NK-92 (cell line): ENCODE data around the gene TMEM51.

Experiments
- DNase-seq: peaks from one replicate; lab custom pipeline; 2025; ENCODE audit not compliant: unreplicated experiment; lab: John Stamatoyannopoulos, UW

Gene TMEM51, protein sequence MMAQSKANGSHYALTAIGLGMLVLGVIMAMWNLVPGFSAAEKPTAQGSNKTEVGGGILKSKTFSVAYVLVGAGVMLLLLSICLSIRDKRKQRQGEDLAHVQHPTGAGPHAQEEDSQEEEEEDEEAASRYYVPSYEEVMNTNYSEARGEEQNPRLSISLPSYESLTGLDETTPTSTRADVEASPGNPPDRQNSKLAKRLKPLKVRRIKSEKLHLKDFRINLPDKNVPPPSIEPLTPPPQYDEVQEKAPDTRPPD

DNA sequence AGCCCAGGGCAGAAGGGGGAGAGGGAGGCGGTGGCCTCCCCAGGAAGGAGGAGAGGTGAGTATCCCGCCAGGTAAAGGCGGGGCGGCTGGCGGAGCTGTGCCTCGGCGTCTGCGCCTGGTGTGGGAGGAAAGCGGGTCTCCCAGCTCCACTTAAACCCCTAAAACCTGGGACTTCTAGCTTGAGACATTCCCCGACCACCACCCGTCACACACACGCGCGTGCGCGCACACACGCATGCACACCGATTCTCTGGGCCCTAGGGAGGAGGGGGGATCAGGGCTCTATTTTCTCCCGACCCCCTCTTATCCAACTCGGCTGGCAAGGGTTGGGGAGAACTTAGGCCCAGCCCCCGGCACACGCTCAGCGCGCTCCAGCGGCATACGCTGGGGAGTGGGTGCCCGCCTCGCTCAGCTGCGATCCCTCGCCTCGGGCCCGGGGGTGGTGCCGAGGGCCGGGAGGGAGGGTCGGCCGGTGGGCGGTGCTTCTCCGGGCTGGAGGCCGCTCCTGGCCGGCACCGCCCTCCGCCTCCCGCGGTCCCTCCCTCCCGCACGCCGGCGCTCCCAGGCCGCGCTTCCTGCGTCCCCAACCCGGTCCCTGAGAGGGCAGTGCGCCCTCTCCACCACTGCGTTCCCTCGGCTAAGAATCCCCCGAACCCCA lies at the start of gene TMEM51:
TSS of gene TMEM51 (plus strand) at position 564 of the 658 bp plus-strand sequence. CDS start 61,341 bp downstream, outside the sequence.
- no peak for DNase-seq

DNA sequence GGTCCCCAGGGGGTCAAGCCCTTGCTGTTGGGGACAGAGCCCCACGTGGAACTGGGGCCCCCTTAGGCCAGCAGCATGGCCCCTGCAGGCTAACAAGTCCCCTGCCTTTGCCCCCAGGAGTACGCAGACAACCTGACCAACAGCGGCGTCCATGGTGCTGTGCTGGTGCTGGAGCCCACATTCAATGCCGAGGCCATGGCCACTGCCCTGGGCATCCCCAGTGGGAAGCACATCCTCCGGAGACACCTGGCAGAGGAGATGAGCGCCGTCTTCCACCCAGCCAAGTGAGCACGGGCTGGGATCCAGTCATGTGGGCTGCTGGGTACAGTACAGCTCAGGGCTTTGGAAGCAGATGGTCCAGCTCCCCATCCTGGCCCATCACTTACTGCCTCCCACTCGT lies 49.6 kb upstream of the TMEM51 start:
- DNase-seq: no peak

DNA sequence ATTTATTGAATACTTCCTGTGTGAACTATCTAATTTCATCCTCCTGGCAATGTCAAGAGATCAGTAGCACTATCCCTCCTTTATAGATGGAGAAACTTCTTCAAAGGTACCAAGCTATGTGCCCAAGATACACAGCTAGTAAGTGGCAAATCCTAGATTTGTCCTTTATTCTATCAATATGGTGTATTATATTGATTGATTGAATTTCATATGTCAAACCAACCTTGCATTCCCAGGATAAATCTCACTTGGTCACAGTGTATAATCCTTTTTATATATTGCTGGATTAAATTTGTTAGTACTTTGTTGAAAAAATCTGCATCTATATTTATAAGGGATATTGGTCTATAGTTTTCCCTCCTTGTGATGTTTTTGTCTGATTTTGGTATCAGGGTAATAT lies 48.8 kb upstream of the TMEM51 start:
- no peak for DNase-seq

DNA sequence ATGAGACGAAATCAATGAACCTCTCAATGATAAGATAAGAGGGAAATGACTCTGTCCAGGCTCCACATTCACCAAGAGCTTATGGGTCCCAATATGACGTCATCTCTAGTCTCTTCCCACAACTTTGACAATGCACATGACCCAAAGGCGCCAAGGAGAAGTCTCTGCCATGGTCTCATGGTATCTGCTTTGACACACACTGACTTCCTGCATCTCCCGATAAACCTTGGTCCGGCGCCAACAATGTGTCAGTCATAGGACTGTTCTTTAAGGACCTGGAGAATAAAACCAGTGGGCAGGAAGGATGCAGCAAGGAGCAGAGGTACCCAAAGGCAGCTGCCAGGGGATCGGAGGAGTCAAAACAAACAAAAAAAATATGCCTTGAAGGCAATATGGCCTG lies 46.9 kb upstream of the TMEM51 start:
- no peak for DNase-seq

DNA sequence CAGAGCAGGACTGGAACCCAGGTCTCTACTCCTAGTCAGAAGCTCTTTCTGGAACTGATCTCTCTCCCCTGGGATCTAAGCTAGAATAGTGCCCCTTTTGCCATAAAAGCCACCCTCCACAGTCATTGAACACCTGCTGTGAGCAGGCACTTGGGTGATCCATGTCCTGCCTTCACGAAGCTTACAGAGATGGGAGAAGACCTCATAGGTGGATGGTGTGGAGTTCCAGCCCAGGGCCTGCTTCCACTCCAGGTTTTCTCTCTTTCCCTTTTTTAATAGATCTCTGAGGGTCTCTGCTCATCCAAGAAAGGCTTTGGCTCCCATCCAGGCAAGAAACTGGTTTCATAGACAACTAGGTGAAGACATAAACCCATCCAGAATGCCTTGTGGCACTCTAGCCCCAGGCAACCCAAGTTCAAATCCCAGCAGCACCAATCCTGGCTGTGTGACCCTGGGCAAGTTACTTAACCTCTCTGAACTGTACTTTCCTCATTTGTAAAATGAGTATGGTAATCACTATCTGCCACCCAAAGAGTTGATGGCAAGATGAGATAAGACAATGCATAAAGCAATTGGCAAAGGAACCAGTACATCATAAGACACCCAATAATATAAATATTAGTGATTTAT lies 46.4 kb upstream of the TMEM51 start:
- DNase-seq: no peak

DNA sequence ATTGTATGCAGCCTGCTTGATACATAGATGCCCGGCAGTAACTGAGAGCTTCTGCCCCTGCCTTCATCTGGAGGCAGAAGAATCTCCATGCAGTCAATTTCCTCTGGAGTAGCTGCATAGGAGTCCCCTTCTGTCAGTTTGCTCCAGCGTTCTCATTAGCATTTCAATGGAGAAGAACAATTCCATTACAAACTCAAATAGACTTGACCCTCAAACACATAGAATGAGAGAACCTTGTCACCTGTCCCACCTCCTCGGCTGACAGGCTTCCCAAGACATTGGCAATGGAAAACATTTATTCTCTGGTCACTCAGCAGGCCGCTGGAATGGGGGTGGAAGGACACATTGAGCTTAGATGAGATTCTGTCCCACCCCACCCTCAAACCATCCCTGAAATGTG lies 45.6 kb upstream of the TMEM51 start:
- no peak for DNase-seq

DNA sequence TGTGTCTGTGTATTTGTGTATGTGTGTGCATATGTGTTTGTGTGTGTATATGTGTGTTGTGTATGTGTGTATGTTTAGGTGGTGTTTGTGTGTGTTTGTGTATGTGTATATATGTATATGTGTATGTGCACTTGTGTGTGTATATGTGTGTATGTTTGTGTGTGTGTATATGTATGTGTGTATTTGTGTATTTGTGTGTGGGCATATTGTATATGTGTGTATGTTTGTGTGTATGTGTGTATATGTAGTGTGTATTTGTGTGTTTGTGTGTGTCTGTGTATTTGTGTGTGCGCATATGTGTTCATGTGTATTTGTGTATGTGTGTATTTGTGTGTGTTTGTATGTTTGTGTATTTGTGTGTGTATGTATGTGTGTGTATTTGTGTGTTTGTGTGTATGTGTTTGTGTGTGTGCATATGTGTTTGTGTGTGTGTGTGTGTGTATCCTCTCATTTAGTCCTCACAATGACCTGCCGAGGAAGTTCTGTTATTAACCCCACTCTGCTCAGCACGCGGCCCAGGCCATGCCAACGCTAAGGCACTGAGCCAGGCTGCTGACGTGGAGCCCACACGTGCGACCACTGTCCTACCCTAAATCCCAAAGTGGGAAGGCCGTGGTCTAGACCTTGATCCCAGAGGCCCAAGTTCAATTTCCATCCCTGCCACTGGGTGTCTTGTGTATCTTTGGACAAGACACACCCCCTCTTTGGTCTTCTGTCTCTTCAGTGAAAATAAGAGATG lies 43.2 kb upstream of the TMEM51 start:
- no peak for DNase-seq

DNA sequence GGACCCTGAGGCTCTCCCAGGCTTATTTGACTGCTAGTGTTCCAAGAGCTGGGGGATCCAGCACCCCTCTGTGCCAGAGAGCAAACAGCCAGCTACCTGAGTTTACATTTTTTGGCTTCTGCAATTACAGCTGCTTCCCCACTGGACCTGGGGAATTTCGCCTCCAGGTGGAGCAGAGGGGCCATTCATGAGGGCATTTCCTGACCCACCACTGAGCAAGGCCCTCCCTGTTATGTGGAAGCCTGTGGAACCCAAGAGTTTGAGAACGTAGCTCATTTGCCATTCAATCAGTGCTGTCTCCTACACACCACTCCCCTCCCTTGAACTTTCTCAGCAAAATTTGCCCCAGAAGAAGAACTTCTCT lies 42.7 kb upstream of the TMEM51 start:
- no peak for DNase-seq

DNA sequence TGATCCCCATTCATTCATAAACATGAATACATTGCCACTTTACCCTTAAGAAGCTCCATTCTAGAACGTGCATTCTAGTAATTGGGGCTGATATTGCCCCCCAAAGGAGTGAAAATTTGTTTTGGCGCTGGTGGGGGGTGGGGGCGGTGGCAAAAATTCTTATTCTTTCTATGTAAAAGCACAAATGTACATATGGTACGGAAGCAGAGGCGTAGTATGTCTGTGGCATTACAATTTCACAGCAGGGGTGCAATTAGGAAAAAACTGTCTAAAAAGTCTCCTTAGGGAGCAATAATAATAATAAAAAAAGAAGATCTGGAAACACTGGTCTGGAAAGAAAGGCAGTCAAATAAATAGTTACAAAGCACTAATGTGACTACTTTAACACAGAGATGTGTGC lies 40.4 kb upstream of the TMEM51 start:
- no peak for DNase-seq

DNA sequence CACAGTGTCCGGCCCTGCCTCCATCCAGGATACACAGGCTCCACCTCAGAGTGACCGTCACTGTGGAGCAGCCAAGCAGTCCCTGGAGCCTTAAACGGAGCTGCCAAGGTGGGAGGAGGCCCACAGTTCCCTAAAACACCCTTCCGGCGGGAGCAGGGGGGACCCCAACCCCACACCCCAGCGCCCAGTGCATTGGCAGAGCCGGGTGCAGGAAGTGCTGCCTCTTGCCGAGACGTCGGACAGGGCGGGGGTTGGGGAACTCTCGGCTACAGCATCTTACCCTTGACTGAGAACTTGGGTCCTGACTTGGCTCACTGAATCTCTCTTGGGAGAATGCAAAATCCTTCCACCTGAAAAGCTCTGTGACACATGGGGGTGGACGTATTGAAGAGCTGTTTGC lies 38.7 kb upstream of the TMEM51 start:
- DNase-seq: no peak

DNA sequence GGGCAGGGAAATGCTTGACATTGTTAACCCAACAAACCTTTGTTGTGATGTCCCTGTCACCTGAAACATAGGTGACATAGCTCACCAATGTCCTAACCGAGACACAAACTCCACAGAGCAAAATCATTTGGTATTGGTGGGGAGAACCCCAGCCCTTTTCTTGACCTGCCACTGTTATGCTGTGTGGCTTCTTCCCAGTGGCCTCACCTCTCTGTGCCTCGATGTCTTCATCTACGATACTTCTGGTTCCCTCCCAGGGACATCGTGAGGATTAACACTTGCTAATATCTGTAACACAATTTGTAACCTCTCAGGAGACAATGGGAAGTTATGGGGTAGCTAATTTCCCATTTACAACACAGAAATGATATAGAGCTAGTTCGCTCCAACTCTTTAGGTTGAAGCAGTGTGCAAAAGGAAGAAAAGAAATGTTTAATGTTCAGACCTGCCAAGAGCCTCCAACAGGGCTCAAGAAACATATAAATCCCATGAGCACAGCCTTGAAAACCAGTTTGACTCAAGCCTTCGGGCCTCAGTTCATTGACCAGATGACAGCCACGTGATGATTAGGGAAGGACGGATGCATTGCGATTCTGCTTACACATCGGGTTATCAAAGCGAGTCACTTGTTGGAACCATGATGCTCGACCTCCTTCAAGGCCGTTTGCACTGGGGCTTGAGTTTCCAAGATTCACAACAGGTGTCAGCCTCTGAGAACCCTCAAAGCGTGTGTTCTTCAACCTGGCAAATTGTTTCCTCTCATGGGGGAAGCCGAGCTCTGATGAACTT lies 37.8 kb upstream of the TMEM51 start:
- no peak for DNase-seq

DNA sequence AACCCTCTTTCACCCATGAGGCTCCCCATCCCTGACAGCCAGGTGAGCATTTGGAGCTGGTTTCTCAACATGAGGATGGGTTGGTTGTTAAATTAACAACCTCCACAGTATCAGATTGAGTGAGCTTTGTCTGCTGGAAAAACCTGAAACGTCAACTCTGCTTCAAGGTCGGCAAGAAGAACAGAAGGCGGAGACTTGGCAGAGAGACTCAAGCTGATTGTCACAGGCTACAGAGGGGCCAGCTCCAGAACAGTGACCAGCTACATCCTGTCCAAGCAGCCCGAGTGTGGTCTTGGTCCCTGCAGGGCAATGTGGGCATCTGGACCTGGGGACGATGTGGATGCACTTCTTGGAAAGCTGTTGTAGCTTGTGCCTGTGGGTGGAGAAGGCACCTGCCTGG lies 36.6 kb upstream of the TMEM51 start:
- DNase-seq: no peak

DNA sequence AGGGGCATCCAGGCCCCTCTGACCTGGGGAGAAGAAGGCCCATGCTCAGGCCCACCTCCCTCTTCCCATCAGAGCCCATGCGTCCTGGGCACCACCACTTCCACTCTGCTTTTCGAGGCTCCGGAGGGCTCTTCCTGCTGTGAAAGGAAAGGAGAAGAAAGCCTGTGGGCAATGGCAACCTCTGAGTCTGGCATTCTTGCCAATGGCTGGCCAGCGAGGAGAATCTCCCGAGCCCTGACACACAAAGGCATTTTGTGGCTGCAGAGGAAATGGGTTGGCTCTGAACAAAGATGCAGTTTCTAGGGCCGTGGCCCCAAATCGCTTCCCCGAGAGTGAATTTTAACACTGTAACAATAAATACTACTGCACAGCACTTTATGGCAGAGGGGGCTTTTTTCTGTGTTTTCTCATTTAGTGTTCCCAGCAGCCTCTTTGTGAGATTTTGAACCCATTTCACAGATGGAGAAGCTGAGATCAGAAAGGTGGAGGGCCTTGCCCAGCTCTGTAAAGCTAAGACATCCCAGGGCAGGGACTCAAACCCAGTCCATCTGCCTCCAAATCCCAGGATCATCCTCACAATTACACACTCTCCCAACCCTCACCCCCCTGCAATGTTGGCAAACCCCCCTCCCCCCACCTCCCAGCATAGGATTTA lies 35.7 kb upstream of the TMEM51 start:
- no peak for DNase-seq

DNA sequence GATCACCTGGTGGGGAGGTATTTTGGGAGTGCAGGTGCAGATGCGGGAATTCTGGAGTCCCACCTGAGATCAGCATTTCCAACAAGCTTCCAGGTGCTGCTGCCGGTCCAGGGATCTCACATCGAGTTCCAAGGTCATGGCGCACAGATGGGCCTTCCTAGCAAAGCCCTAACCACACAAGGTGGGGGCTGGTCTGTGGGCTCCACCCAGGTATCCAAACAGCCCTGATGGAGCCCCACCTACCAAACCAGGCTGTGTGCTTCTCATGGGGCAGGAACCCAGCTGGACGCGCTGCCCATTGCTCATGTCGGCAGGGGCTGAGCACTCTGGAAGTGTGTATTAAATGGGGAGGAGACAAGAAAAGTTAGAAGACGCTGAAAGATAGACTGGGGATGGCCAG lies 35.0 kb upstream of the TMEM51 start:
- DNase-seq: no peak

DNA sequence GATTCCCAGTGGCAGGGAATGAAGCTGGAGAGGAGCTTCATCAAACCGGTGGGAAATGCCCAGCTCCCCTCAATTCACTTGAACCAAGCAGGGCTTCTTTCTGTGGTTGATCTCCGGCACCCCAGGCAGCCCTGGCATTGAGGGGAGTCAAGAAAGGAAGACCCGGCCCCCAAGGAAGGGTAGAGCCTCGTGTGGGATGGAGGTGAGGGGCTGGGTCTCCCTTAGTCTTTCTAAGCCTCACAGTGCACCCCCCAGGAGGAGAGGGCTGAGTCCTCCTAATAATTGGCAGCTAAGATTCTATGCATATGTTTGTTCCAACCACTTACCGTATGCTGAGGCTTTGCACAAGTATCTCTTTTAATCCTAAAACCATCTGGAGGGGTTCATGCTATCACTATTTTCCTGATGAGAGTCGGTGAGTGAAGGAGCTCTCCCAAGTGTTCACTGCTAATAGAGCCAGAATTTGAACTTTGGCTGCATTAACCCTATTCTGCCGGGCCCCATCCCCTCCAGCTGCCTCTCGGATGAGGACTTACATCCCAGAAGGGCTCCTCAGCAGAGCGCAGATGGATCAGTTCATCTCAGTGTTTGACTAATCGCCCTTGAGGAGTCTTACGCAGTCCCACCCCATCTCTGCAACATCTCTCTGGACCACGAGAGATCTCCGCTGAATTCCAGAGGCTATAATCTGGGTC lies 33.1 kb upstream of the TMEM51 start:
- no peak for DNase-seq

DNA sequence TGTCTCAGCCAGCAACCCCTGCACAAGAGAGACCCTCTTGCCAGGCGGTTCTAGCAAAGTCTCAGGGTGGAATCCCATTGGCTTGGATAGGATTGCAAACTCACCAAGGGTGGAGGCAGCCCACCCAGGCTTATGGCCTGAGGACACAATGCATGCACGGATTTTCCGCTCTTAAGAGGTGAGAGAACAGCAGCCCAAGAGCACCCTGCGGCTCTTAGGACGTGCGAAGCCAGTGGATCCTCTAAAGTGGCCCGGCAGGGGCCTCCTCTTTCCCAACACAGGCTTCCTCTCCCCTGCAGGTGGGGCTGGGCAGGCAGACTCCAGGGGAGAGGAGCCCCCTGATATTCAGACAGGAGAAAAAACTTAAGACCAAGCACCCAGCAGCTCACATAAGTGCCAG lies 31.2 kb upstream of the TMEM51 start:
- no peak for DNase-seq

DNA sequence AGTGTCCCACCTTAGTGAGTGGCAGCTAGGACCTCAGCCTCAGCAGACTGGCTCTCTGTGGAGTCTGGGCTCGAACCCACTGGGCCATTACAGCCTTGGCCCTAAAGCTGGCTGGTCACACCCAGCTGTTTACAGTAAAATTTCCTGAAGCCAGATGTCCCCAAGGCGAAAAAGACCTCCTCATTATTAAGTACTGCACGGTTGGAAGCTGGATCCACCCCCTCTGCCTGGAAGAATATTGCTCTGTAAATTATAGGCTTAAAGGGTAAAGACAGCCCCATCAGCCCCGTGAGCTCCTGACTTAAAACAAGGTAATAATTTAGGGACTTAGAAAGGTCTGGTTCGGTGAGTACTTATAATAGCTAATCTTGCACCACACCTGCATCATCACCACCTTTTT lies 30.3 kb upstream of the TMEM51 start:
- no peak for DNase-seq

DNA sequence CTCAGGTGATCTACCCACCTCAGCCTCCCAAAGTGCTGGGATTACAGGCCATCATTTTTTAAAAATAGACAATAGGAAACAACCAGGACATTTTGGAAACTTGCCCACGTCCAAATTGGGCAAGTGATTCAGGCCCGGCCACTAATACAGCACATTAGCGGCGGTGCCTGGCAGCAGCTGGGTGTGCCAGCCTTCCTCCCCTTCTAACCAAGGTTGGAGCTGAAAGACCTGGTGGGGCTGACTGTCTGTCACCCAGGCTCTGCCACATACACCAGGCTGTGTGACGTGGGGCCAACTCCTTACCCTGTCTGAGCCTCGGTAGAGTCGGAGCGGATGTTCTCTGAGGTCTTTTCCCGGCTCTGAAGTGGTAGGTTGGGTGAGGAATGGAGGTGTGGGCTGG lies 29.6 kb upstream of the TMEM51 start:
- DNase-seq: no peak

DNA sequence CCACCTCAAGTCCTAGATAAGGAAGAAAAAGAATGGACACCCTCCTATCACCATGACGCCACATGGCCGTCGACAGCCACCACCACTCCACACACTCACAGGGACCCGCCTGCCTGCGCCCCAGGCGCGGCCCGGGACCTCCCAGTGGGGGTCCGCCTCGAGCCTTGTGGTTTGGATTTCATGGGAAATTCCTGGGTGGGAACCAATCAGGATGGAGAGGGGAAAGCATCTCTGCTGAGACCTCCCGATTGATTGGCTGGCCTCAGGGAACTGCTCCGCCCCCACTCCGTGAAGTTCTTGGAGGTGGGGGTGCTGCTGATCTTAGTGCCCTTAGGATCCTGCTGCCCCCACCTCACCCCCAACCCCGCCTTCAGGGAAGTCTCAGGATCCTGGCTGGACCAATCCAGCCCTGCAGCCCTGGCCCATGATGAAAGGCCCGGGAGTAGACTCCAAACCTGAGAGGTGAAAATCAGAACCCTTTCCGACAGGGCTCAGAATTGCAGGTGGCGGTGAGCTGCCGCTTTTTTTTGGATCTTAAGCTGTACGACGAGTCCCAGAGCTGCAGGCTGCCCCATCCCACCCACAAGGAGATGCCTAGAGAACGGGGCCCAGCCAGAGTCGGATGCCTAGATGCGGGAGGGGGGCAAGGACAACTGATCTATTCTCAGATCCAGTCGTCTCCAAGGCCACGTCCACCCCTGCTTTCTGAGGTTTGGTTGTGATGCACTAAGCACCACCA lies 29.0 kb upstream of the TMEM51 start:
- DNase-seq: no peak
